K562 (cell line): Measurements from ENCODE around the gene LLGL2. TPM values are rescaled to one million over a fixed set of nuclear protein-coding genes. Genes with fewer than 3 reads are reported as not detected.

Experiments used
- COPS2 ChIP-seq: fragments of 450-650 bp; conservative IDR thresholded peaks from 2 replicates; pipeline ENCODE4 v1.6.1; 2016; ENCODE audit warnings: mild to moderate bottlenecking, moderate library complexity
- EHMT2 ChIP-seq: fragments of 450-650 bp; IDR thresholded peaks from 2 replicates; pipeline ENCODE4 v1.6.1; 2018; ENCODE audit warnings: antibody characterized with exemption
- ETS1 ChIP-seq: conservative IDR thresholded peaks from 2 replicates; pipeline ENCODE4 v1.6.1; 2011; ENCODE audit warnings: low read depth, mild to moderate bottlenecking, low read length; ENCODE audit not compliant: control insufficient read depth
- RERE ChIP-seq: sonication (generic); formaldehyde crosslinking; IDR thresholded peaks from 2 replicates; pipeline ENCODE4 v1.8.0; 2023; ENCODE audit warnings: missing genetic modification reagents, mild to moderate bottlenecking, borderline replicate concordance
- RFX7 ChIP-seq: fragments of 250-450 bp; sonication (Bioruptor Pico); IDR thresholded peaks from 2 replicates; pipeline ENCODE4 v1.5.1; 2021; ENCODE audit warnings: mild to moderate bottlenecking
- SRF ChIP-seq, 2 experiments: fragments of 250-450, 450-650 bp in 1 of 2; sonication (Bioruptor Pico) in 1 of 2; sonication (generic) in 1 of 2; formaldehyde crosslinking; IDR thresholded peaks; 2 replicates each; pipeline versions ENCODE4 v1.5.0 to v1.5.1; 2020 to 2022; ENCODE audit warnings: mild to moderate bottlenecking in 1 of 2, missing genetic modification reagents in 1 of 2
- SUPT5H ChIP-seq: fragments of 450-650 bp; IDR thresholded peaks from 2 replicates; pipeline ENCODE4 v1.6.1; 2016
- ZKSCAN1 ChIP-seq: fragments of 150-350 bp; IDR thresholded peaks from 2 replicates; pipeline ENCODE4 v1.6.1; 2016; ENCODE audit warnings: low read depth, low read length
- ZNF551 ChIP-seq: fragments of 250-450 bp; sonication (Bioruptor Pico); IDR thresholded peaks from 2 replicates; pipeline ENCODE4 v1.5.0; 2021; ENCODE audit warnings: mild to moderate bottlenecking, moderate library complexity
- polyA plus RNA-seq, 8 experiments: library from polyadenylated mRNA; depleted of rRNA in 4 of 8; stranded (reverse) in 5 of 8; unstranded in 3 of 8; fragments of >200 nt; fragmentation: Nextera tagmentation in 2 of 8; fragmentation: Illumina TruSeq in 1 of 8; extraction: Ambion mirVana in 2 of 8; extraction: Trizol in 1 of 8; gene quantifications; 2 replicates each; pipeline versions ENCODE4 v1.2.1 to v1.2.3, GENCODE V29; 2011 to 2014; ENCODE audit warnings: inconsistent platforms in 1 of 8, missing spikeins in 1 of 8
- total RNA-seq, 7 experiments: library from RNA; depleted of rRNA in 6 of 7; stranded (reverse); fragments of >200 nt in 6 of 7; fragmentation: Illumina TruSeq in 2 of 7; extraction: Trizol in 2 of 7; gene quantifications; 2 replicates each; pipeline versions ENCODE4 v1.2.1 to v1.2.3, GENCODE V29; 2011 to 2021; ENCODE audit warnings: low replicate concordance in 1 of 7
- TF ChIP-seq, protein P1 (sequence below): IDR thresholded peaks from 2 replicates; pipeline ENCODE4 v1.6.1; 2012; ENCODE audit warnings: low read depth, low read length, improper control_type of control experiment, borderline replicate concordance

The LLGL2 gene
- total and polyA plus RNA-seq, 9 of the 15 experiments (the other 6 are each of a cell fraction or from before 2014, with no cell fraction given), result 0.32 to 24.4 (median 10.2) TPM

DNA sequence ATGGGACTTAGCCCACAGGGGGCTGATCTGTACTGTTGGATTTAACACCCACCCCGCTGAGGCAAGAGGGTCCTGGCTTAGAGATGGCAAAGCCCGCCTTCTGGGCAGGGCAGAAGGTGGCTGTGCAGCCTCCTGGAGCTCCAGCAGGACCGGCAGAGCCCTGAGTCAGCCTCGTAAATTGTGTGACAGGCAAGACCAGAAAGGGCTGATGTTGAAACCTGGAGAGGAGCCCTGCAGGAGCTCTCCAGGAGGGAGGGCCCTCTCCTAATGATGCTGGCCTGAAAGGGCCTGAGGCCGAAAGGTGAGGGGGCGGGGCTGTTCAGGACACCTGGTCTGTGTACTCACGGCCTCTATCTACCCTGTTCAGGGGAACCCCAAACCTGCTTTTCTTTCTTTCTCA, 39.6 kb downstream of the LLGL2 start (continued):
- TF ChIP-seq EHMT2 (no peak), ZNF551 (CRISPR knock-in tag) (no peak), COPS2 (no peak), ZKSCAN1 (no peak), SRF (CRISPR knock-in tag; IDR thresholded peaks at IDR 0.05) (no peak), ETS1 (no peak), SUPT5H (no peak), RFX7 (no peak), RERE (CRISPR knock-in tag) (no peak)
- TF ChIP-seq, protein P1, sequence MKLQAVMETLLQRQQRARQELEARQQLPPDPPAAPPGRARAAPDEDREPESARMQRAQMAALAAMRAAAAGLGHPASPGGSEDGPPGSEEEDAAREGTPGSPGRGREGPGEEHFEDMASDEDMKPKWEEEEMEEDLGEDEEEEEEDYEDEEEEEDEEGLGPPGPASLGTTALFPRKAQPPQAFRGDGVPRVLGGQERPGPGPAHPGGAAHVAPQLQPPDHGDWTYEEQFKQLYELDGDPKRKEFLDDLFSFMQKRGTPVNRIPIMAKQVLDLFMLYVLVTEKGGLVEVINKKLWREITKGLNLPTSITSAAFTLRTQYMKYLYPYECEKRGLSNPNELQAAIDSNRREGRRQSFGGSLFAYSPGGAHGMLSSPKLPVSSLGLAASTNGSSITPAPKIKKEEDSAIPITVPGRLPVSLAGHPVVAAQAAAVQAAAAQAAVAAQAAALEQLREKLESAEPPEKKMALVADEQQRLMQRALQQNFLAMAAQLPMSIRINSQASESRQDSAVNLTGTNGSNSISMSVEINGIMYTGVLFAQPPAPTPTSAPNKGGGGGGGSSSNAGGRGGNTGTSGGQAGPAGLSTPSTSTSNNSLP, result no peak
- TF ChIP-seq, all 486 proteins: peak for 0
